Measurements from ENCODE around the gene OGDH.
"Not testable (repeated sequence)": the region's sequence is repeated elsewhere in the genome, so short reads cannot be mapped to it uniquely, and the experiment has no call there.

Gene OGDH

DNA sequence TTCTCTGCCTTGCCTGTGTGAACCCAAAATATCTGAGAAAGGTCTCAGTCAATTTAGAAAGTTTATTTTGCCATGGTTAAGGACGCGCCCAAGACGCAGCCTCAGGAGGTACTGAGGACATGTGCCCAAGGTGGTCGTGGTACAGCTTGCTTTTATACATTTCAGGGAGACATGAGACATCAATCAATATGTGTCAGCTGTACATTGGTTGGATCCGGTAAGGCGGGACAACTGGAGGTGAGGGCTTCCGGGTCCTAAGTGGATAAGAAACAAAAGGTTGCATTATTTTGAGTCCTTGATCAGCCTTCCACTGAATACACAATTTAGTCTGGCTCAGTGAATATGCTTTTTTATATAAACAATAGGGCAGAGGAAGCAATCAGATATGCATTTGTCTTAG lies 119.8 kb downstream of the OGDH start:
- not testable (repeated sequence) for H3K36me3 Mint-ChIP-seq (ENCODE audit: low read depth); H3K4me3 Mint-ChIP-seq; H3K27ac Mint-ChIP-seq; H3K27me3 Mint-ChIP-seq (ENCODE audit: low read depth); H3K9me3 Mint-ChIP-seq; H3K4me1 Mint-ChIP-seq (ENCODE audit: low read depth)

DNA sequence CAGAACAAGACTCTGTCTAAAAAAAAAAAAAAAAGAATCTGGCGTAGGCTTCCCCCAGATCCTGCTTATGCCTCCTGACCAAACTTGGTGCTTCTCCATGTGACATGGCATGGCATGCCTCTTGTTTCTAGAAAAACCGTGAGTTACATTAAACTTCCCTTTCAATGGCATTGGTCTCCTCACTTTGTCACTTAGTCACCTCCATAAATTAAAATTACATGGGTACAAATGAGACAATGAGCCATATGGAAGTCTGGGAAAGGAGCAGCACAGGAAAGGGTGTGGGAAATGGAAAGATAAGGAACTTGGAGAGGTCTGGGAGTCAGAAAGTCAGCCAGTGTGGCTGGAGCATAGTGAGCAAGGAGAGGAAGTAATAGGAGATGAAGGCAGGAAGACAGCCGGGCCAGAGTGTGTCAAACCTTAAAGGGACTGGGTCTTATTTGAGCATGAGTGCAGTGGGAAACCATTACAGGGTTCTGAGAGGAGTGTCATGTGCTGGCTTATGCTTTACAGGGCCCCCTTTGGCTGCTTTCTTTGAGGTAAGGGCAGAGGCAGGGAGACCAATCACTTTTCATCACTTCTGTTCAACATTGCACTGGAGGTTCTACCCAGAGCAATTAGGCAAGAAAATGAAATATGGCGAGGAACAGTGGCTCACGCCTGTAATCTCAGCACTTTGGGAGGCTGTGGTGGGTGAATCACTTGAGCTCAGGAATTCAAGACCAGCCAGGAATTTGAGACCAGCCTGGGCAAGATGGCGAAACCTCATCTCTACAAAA lies 120.9 kb downstream of the OGDH start:
- H3K27ac Mint-ChIP-seq: no peak overlapping the region
- H3K36me3 Mint-ChIP-seq (ENCODE audit: low read depth): no peaks in the 10 kb centered on the region
- peaks cover 4% of the 10 kb centered on the region for H3K4me1 Mint-ChIP-seq (ENCODE audit: low read depth)
- H3K4me3 Mint-ChIP-seq: no peak overlapping the region
- no peaks in the 10 kb centered on the region for H3K9me3 Mint-ChIP-seq
- H3K27me3 Mint-ChIP-seq (ENCODE audit: low read depth): peaks cover 6% of the 10 kb centered on the region

DNA sequence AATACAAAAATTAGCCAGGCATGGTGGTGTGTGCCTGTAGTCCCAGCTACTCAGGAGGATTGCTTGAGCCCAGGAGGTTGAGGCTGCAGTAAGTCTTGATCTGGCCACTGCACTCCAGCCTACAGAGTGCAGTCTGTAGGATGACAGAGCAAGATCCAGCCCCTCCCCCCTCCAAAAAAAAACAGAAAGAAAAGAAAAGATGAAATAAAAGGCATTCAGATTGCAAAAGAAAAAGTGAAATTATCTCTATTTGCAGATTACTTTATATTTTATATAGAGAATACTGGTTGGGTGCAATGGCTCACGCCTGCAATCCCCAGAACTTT lies 121.5 kb downstream of the OGDH start:
- H3K36me3 Mint-ChIP-seq (ENCODE audit: low read depth): no peaks in the 10 kb centered on the region
- H3K4me1 Mint-ChIP-seq (ENCODE audit: low read depth): peaks cover 5% of the 10 kb centered on the region
- H3K27ac Mint-ChIP-seq: no peak overlapping the region
- no peak overlapping the region for H3K4me3 Mint-ChIP-seq
- H3K27me3 Mint-ChIP-seq (ENCODE audit: low read depth): peaks cover 6% of the 10 kb centered on the region
- H3K9me3 Mint-ChIP-seq: no peaks in the 10 kb centered on the region

DNA sequence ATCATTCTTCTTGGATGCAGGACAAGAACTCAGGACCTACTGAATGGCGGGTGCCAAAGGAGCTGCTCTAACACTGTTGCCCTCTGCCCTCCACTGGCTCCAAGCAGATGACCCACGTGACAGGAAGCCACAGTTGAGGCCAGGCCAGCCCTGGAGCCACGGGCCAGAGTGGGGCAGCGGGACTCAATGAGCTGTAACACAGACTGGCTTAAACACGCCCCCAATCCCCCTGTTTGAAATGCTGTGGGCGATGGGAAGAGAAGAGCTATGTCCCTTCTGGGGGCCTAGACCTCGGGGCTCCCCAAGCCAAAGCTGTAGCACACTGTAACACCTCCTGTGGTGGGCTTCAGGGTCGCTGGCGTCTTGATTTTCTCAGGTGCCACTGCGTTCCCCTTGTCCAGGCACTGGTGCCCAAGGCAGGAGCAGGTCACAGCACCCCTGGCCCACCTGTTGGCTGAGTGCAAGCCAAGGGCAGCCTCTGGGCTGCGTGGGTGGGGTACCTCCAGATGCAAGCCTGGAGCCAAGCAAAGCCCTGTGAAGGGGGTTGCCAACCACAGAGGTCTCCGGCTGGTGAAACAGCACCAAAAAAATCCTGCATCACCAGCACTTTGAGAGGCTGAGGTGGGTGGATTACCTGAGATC lies 123.6 kb downstream of the OGDH start:
- H3K4me1 Mint-ChIP-seq (ENCODE audit: low read depth): peaks cover 9% of the 10 kb centered on the region
- no peak overlapping the region for H3K27ac Mint-ChIP-seq
- no peaks in the 10 kb centered on the region for H3K36me3 Mint-ChIP-seq (ENCODE audit: low read depth)
- H3K4me3 Mint-ChIP-seq: no peak overlapping the region
- H3K27me3 Mint-ChIP-seq (ENCODE audit: low read depth): peaks cover 6% of the 10 kb centered on the region
- H3K9me3 Mint-ChIP-seq: no peaks in the 10 kb centered on the region

DNA sequence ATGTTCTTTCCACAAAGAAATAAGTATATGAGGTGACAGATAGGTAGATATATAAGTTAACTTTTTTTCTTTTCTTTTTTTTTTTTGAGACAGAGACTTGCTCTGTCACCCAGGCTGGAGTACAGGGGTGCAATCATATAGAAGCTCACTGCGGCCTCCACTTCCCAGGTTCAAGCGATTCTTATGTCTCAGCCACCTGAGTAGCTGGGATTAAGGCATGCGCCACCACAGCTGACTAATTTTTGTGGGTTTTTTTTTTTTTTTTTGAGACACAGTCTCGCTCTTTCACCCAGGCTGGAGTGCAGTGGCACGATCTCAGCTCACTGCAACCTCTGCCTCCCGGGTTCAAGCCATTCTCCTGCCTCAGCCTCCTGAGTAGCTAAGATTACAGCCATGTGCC lies 126.5 kb downstream of the OGDH start:
- H3K27ac Mint-ChIP-seq; H3K36me3 Mint-ChIP-seq (ENCODE audit: low read depth); H3K27me3 Mint-ChIP-seq (ENCODE audit: low read depth); H3K9me3 Mint-ChIP-seq; H3K4me3 Mint-ChIP-seq: not testable (repeated sequence)
- peaks cover 17% of the 10 kb centered on the region for H3K4me1 Mint-ChIP-seq (ENCODE audit: low read depth)

DNA sequence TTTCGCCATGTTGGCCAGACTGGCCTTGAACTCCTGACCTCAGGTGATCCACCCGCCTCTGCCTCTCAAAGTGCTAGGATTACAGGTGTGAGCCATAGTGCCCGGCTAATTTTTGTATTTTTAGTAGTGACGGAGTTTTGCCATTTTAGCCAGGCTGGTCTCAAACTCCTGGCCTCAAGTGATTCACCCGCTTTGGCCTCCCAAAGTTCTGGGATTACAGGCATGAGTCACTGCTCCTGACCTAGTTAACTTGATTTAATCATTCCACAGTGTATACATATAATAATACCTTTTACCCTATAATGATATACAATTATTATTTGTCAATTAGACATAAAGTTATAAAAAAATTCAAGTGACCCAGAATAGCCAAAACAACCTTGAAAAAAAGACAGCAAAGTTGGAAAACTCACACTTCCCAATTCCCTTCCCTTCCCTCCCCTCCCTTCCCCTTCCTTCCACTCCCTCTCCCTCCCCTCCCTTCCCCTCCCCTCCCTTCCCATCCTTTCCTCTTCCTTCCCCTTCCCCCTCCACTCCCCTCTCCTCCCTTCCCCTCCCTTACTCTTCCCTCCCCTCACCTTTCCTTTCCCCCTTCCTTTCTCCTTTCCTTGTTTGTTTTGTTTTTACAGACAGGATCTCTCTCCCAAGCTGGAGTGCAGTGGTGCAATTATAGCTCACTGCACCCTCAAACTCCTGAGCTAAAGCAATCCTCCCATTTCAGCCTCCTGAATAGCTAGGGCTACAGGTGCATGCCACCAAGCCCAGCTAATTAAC lies 127.5 kb downstream of the OGDH start:
- Mint-ChIP-seq H3K27ac (no peak overlapping the region), H3K4me3 (no peak overlapping the region), H3K36me3 (ENCODE audit: low read depth) (no peaks in the 10 kb centered on the region), H3K4me1 (ENCODE audit: low read depth) (peaks cover 20% of the 10 kb centered on the region), H3K9me3 (no peaks in the 10 kb centered on the region), H3K27me3 (ENCODE audit: low read depth) (no peaks in the 10 kb centered on the region)

DNA sequence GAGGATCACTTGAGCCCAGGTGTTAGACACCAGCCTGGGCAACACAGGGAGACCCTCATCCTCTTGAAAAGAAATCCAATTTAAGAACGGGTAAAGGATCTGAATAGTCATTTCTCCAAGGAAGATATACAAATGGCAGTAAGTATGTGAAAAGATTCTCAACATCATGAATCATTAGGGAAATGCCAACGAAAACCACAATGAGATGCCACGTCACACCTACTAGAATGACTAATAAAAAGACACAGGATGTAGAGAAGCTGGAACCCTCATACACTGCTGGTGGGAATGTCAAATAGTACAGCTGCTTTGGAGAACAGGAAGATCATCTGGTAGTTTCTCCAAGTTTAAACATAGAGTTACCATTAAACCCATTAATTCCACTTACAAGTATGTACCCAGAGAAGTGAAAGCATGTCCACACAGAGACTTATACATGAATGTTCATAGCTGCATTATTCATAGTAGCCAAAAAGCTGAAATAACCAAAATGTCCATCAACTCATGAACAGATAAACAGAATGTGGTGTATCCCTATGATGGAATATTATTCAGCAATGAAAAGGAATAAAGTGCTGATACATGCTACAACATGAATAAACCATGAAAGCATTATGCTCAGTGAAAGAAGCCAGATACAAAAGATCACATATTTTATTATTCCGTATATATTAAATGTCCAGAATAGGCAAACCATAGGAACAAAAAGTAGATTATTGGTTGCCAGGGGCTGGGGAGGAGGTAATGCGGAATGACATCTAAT lies 129.2 kb downstream of the OGDH start:
- Mint-ChIP-seq H3K4me1 (ENCODE audit: low read depth) (peaks cover 20% of the 10 kb centered on the region), H3K4me3 (peak overlapping the region; percentile 21), H3K9me3 (no peaks in the 10 kb centered on the region), H3K27me3 (ENCODE audit: low read depth) (no peaks in the 10 kb centered on the region), H3K27ac (peak overlapping the region; percentile 85), H3K36me3 (ENCODE audit: low read depth) (no peaks in the 10 kb centered on the region)

DNA sequence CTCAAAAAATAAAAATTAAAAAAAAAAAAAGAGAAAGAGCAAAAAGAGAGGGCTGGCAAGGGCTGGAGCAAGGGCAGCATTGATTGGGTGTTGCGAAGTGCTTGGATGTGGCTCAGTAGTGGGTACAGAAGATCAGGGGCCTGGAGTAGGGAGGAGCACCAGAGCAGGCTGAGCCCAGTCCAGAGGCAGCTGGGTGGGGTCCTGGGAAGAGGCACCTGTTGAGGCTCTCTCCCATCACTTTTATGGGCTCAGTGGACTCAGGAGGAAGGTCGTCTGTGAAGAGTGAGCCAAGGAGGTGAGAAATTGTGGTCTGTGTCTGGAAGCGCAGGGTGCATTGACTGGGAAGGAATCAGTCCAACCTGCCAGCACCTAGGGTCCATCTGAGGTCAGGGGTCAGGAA lies 130.5 kb downstream of the OGDH start:
- peak overlapping the region; percentile 23 for H3K27ac Mint-ChIP-seq
- no peak overlapping the region for H3K4me3 Mint-ChIP-seq
- no peaks in the 10 kb centered on the region for H3K27me3 Mint-ChIP-seq (ENCODE audit: low read depth)
- peaks cover 20% of the 10 kb centered on the region for H3K4me1 Mint-ChIP-seq (ENCODE audit: low read depth)
- no peaks in the 10 kb centered on the region for H3K9me3 Mint-ChIP-seq
- no peaks in the 10 kb centered on the region for H3K36me3 Mint-ChIP-seq (ENCODE audit: low read depth)

DNA sequence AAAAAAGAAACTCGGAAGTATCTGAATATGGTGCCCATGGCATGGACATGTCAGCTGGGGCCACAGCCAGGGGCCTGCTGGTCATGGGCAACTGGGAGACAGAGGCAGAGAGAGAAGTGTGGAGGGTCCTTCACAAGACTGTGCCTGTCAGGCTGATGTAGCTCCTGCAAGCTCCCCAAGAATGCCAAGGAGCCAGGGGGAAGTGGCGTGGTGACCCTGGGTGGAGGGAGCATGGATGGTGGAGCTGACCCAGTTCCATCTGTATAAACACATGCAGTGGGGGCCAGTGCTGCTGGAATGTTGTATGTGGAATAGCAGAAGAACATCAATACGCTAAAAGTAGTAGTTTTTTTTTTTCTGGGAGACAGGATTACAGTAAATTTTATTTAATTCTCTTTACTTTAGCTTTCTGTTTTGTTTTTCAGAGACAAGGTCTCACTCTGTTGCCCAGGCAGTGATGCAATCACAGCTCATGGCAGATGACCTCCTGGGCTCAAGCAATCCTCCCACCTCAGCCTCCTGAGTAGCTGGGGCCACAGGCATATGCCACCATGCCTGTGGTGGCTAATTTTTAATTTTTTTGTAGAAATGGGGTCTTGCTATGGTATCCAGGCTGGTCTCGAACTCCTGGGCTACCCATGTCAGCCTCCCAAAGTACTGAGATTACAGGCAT lies 131.8 kb downstream of the OGDH start:
- H3K9me3 Mint-ChIP-seq: no peaks in the 10 kb centered on the region
- no peak overlapping the region for H3K27ac Mint-ChIP-seq
- H3K36me3 Mint-ChIP-seq (ENCODE audit: low read depth): no peaks in the 10 kb centered on the region
- H3K27me3 Mint-ChIP-seq (ENCODE audit: low read depth): no peaks in the 10 kb centered on the region
- no peak overlapping the region for H3K4me3 Mint-ChIP-seq
- H3K4me1 Mint-ChIP-seq (ENCODE audit: low read depth): peaks cover 18% of the 10 kb centered on the region

DNA sequence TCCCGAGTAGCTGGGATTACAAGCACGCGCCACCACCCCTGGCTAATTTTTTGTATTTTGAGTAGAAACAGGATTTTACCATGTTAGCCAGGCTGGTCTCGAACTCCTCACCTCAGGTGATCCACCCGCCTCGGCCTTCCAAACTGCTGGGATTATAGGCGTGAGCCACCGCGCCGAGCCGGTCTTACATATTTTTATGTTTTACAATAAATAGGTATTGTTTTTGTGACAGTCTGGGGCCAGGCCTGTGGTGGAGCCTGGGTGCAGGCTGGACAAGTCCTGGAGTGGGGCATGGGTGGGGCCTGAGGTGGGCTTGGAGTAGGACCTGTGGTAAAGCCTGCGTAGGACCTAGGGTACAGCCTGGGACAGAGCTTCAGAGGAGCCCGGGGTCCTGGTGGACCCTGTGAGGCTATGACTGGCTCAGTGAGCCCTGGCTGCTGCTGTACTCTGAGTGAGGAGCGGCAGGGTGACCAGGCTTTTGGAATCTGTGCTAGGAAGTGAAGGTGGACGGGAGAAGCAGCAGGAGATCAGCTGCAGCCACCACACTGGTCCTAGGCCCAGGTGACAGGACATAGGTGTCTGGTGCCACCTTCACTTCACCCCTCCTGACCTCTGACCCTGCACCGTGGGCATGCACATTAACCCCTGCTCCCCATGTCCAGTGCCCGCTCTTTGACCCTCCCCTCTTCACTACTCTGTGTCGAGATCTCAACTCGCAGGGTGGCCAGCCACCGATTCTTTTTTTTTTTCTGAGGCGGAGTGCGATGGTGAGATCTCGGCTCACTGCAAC lies 132.6 kb downstream of the OGDH start:
- Mint-ChIP-seq H3K36me3 (ENCODE audit: low read depth) (no peaks in the 10 kb centered on the region), H3K9me3 (no peaks in the 10 kb centered on the region), H3K4me3 (no peak overlapping the region), H3K27ac (no peak overlapping the region), H3K4me1 (ENCODE audit: low read depth) (peaks cover 21% of the 10 kb centered on the region), H3K27me3 (ENCODE audit: low read depth) (no peaks in the 10 kb centered on the region)

DNA sequence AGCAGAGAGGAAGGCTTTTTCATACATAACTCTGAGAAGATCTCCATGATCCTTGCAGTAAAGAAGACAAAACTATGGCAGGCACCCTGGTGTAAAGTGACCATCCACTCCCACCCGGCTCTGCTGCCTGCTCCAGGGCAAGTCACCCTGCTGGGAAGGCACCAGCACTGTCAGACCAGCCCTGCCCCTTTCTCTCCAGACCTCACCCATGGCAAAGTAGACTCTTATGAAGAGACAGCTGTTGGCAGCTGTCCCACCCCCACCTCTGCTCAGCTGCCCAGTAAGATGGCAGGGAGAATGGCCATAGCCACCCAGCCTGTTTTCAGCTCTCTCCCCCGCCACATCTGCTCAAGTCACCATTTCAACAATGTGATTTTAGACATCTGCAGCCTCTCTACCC lies 133.6 kb downstream of the OGDH start:
- H3K27me3 Mint-ChIP-seq (ENCODE audit: low read depth): no peaks in the 10 kb centered on the region
- no peaks in the 10 kb centered on the region for H3K36me3 Mint-ChIP-seq (ENCODE audit: low read depth)
- H3K4me3 Mint-ChIP-seq: no peak overlapping the region
- peaks cover 17% of the 10 kb centered on the region for H3K4me1 Mint-ChIP-seq (ENCODE audit: low read depth)
- H3K27ac Mint-ChIP-seq: no peak overlapping the region
- no peaks in the 10 kb centered on the region for H3K9me3 Mint-ChIP-seq

DNA sequence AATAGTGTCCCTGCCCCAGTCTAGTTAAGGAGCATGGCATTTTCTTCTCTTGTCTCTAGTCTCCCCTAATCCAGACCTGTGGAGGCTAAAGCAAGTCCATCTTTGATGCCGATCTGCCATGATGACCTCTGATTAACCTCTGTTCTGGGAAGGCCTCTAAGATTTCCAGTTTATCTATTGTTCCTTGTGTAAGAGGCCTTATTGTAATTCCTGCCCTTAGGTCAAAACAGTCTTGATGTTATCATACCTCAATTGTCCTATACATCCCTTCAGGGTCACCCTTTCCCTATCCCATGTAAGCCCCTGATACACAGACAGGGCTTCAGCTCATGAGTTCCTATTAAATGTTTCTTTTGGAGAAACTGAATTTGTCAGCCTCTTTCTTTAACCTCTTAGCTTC lies 137.3 kb downstream of the OGDH start:
- peaks cover 11% of the 10 kb centered on the region for H3K4me1 Mint-ChIP-seq (ENCODE audit: low read depth)
- H3K27me3 Mint-ChIP-seq (ENCODE audit: low read depth): no peaks in the 10 kb centered on the region

DNA sequence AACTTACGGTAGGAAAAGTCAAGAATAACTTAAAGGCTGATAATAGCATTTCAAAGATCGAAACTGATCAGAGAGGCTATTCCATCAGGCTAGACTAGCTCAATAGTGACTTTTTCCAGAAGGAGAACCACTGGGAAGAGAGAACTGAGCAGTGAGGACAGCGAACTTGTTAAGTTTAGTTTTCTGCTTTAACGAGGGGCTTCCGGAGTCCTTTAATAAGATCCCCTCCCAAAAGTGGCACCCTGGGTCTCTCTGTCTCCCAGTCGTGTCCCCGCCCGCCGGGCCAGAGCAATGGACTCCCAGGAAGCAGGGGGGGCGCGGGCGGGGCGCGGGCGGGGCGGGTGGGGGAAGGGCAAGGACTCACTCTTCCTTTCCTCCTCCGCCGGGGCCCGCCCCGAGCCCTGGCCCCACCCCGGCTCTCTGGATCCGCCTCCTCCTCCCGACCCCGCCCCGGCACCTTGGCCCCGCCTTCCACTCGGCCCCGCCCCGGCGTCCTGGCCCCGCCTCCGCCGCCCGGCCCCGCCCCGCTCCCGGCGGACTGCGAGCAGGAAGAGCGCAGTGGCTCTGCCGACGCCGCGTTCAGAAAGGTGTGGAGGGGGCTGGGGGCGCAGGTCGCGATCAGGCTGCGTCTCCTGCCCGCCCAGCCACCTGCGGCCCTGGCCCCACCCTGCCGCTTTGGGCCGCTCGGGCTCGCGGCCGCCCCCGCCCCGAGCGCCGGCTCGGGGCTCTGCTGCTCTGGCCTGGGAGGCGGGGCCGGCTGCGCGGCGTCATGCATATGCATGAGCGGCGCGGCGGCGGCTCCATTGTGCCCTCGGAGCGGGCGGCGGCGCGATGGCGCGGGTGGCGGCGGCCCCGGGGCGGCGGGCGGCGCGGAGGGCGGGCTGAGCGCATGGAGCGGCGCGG lies 141.9 kb downstream of the OGDH start, which contains the start of gene ZMIZ2:
TSS of gene ZMIZ2 (plus strand) at position 803 of the 903 bp plus-strand sequence. CDS start 7,403 bp downstream, outside the sequence.
- H3K27ac Mint-ChIP-seq: peak within 1 kb of the TSS; percentile 96
- H3K4me1 Mint-ChIP-seq (ENCODE audit: low read depth): peaks cover 37% of the 10 kb centered on the region
- H3K9me3 Mint-ChIP-seq: no peaks in the 10 kb centered on the region
- peak within 1 kb of the TSS; percentile 89 for H3K4me3 Mint-ChIP-seq
- peaks cover 23% of the 10 kb centered on the region for H3K36me3 Mint-ChIP-seq (ENCODE audit: low read depth)
- no peaks in the 10 kb centered on the region for H3K27me3 Mint-ChIP-seq (ENCODE audit: low read depth)

More for the DNA sequence above, 137.3 kb downstream of the OGDH start:
- H3K4me3 Mint-ChIP-seq: no peak overlapping the region
- H3K9me3 Mint-ChIP-seq: no peaks in the 10 kb centered on the region
- peak overlapping the region; percentile 43 for H3K27ac Mint-ChIP-seq
- H3K36me3 Mint-ChIP-seq (ENCODE audit: low read depth): no peaks in the 10 kb centered on the region
